Pancreas (tissue), 10 donors: Measurements from ENCODE around the gene SNX5. TPM values are rescaled to one million over a fixed set of nuclear protein-coding genes. Genes with fewer than 3 reads are reported as not detected.
A peak's percentile ranks its signal among the peaks of the same experiment; 100 is the strongest.

Experiments used
- ATAC-seq, 4 donors: fragments of 200-7000 bp; cut with Tn5 transposase; one replicate each; pipeline versions ENCODE4 v1.8.0 to v1.9.1; 2020; ENCODE audit warnings: mild to moderate bottlenecking in 4 of 4, moderate library complexity in 4 of 4
- DNase-seq, 6 donors: peaks; one replicate each; pipeline ENCODE4 v3.0.0-alpha.2; 2020
- FAIRE-seq: peaks from 2 replicates; lab custom pipeline; 2012; peaks lifted over from hg19 to GRCh38; lab: Jason Lieb, UNC
- H3K27ac ChIP-seq, 4 donors: fragments of 200-600 bp; sonication (generic); 1 replicate in 3 of 4; 2 replicates in 1 of 4; pipeline versions ENCODE4 v1.5.0 to v1.8.0; 2020
- H3K27me3 ChIP-seq, 4 donors: fragments of 200-600 bp; one replicate each; pipeline ENCODE4 v1.8.0; 2021
- H3K36me3 ChIP-seq, 3 donors: fragments of 200-600 bp; sonication (generic) in 1 of 3; one replicate each; pipeline versions ENCODE4 v1.5.0 to v1.8.0; 2020 to 2021
- H3K4me1 ChIP-seq, 3 donors: fragments of 200-600 bp; one replicate each; pipeline ENCODE4 v1.8.0; 2021
- H3K4me3 ChIP-seq, 4 donors: fragments of 200-600 bp; sonication (generic) in 2 of 4; one replicate each; pipeline versions ENCODE4 v1.5.0 to v1.8.0; 2020 to 2021
- H3K9me3 ChIP-seq, 4 donors: fragments of 200-600 bp; one replicate each; pipeline ENCODE4 v1.8.0; 2021
- CTCF ChIP-seq, 4 donors: fragments of 200-600 bp; sonication (generic) in 3 of 4; IDR thresholded peaks; one replicate each; pipeline versions ENCODE4 v1.5.0 to v1.8.0; 2021; ENCODE audit warnings: antibody characterized with exemption in 4 of 4
- WGBS, 2 donors: extraction: QIAGEN DNeasy Blood & Tissue Kit; methylation state at CpG; one replicate each; pipeline ENCODE4 v1.1.7; 2013; 5-methylcytosine and 5-hydroxymethylcytosine counted together
- intact Hi-C, 3 donors: fragments of 100-400 bp; cut with DNase I; formaldehyde crosslinking; loops; one replicate each; pipeline versions ENCODE4 v1.11.1 to v1.14.2; 2022
- polyA plus RNA-seq, 2 donors: library from polyadenylated mRNA; stranded (reverse); fragments of 200-250 nt; gene quantifications; one replicate each; pipeline ENCODE4 v1.2.3, GENCODE V29; 2013
- total RNA-seq, 6 donors: library from RNA; stranded (reverse); fragmentation: NEBNext Ultra II Directional in 4 of 6; extraction: Animal tissue kit (Norgen Biotek cat#: 25700) in 4 of 6; gene quantifications; one replicate each; pipeline versions ENCODE4 v1.2.1 to v1.2.4, GENCODE V29; 2021 to 2023
- donor health status: healthy with polysubstance abuse.
- donor health status: DM: no; HTN: no; CAD: no; lungs with moderate emphysema.
- donor health status: DM: no; HTN: no; CAD: no.
- donor health status: control.
- donor health status: control.
- donor health status: Bipolar disorder and iron deficiency.
- donor health status: DM: yes; HTN: yes; CAD: no.
- donor health status: DM: no; HTN: no; CAD: no.
- donor health status: DM: no; HTN: no; CAD: no.
- donor health status: DM: yes; HTN: yes; CAD: no.

SNX5 gene
- total and polyA plus RNA-seq, 8 donors = 20.5 to 38.4 (median 31.1) TPM

DNA sequence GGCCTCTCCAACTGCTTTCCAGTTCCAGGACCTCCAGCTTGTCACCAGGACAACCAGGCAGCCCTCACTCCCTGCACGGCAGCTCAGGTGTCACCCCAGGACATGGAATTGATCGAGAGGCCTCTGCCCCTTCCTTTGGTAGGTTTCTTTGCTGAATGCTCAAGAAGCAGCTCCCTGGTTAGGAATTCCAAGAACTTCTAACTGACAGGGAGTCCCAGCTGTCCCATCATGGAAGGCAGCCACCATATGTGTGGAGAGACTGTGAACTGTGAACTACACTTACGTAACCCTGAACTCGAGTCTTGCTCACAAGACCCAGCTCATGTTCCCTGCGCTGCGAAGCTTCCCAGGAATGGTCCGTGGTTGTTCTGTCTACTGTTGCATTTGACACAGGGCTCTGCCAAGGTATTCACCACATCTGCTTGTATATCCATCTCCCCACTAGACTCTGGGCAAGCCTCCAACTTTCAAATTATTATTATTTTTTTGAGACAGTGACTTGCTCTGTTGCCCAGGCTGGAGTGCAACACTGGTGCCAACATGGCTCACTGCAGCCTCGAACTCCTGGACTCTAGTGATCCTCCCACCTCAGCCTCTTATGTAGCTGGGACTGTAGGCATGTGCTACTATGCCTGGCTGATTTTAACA is 35.9 kb upstream of the SNX5 start:
- 77 to 81% methylated on average over 8 of the region's 8 CpGs for WGBS, 2 donors
- DNase-seq (no peak), ATAC-seq (no peak), FAIRE-seq (no peak)
- Histone ChIP-seq H3K4me3 (no peak overlapping the region), H3K36me3 (no peaks in the 10 kb centered on the region), H3K27ac (no peak overlapping the region), H3K4me1 (no peaks in the 10 kb centered on the region), H3K9me3 (no peaks in the 10 kb centered on the region), H3K27me3 (no peaks in the 10 kb centered on the region)
- TF ChIP-seq CTCF (IDR thresholded peaks at IDR 0.05) = no peak
- intact Hi-C loops = no loop called here

GRCh38 chr20:18003897-18004296 is 35.3 kb upstream of the SNX5 start:
- no peak for FAIRE-seq
- intact Hi-C loops = no loop called here

DNA sequence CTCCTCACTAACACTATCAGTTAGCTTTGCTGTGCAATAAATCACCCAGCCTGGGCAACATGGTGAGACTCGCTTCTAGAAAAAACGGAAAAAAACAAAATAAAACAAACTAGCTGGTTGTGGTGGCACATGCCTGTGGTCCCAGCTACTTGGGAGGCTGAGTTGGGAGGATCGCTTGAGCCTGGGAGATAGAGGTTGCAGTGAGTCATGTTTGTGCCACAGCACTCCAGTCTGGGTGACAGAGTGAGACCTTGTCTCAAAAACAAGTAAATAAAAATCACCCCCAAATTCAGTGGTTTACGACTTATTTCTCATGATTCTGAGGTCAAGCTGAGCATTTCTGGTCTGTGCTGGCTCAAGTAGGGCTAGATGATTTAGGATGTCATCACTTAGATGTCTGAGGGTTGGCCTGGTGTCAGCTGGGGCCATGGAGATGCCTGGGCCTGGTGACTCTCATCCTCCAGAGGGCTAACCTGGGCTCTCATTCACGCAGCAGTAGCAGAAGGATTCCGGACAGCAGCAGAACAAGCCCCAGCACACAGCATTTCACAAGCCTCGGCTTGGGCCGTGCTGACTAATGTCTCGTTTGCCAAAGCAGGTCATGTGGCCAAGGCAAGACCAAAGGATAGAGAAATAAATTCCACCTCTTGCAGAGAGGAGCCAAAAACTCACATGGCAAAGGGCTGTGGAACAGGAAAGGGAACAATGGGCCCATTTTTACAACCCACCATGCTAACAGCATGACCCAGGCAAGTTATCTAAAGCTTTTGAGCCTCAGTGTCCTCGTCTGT is 32.7 kb upstream of the SNX5 start:
- DNase-seq = peak in 4 of 6 donors; percentile 21 to 41 (median 30)
- Histone ChIP-seq H3K36me3 (no peaks in the 10 kb centered on the region), H3K27me3 (no peaks in the 10 kb centered on the region), H3K4me1 (no peaks in the 10 kb centered on the region), H3K4me3 (no peak overlapping the region), H3K9me3 (no peaks in the 10 kb centered on the region), H3K27ac (peak overlapping the region in 1 of 4 donors; percentile 18)
- no peak for FAIRE-seq
- WGBS, 2 donors = 68% methylated on average over 10 of the region's 10 CpGs
- intact Hi-C loops = no loop called here
- ATAC-seq = peak; percentile 67 to 87 (median 84)
- TF ChIP-seq CTCF (IDR thresholded peaks at IDR 0.05) = no peak

More at GRCh38 chr20:18003897-18004296, 35.3 kb upstream of the SNX5 start:
- no peaks in the 10 kb centered on the region for H3K9me3 ChIP-seq
- H3K27ac ChIP-seq = no peak overlapping the region
- no peak overlapping the region for H3K4me3 ChIP-seq
- 32 to 52% methylated on average over 5 of the region's 5 CpGs for WGBS, 2 donors
- TF ChIP-seq CTCF (IDR thresholded peaks at IDR 0.05) = no peak
- H3K36me3 ChIP-seq = no peaks in the 10 kb centered on the region
- no peaks in the 10 kb centered on the region for H3K27me3 ChIP-seq
- ATAC-seq (peak in 1 of 4 donors; percentile 10), DNase-seq (no peak)
- no peaks in the 10 kb centered on the region for H3K4me1 ChIP-seq

GRCh38 chr20:17999566-17999965 is 31.0 kb upstream of the SNX5 start:
- FAIRE-seq (no peak), ATAC-seq (no peak), DNase-seq (no peak)
- WGBS, 2 donors = 82 to 93% methylated on average over 4 of the region's 4 CpGs
- no peaks in the 10 kb centered on the region for H3K27me3 ChIP-seq
- no peak overlapping the region for H3K4me3 ChIP-seq
- TF ChIP-seq CTCF (IDR thresholded peaks at IDR 0.05) = no peak
- no peak overlapping the region for H3K27ac ChIP-seq
- H3K36me3 ChIP-seq = no peaks in the 10 kb centered on the region
- H3K9me3 ChIP-seq = no peaks in the 10 kb centered on the region
- H3K4me1 ChIP-seq = no peaks in the 10 kb centered on the region
- intact Hi-C loops = loop anchor here in 2 of 3 donors (5.0 kb wide), 1 partner anchor 492 kb away; no protein-coding TSS in a partner anchor
